ENCODE measurements around the gene CEACAM16. TPM values are rescaled to one million over a fixed set of nuclear protein-coding genes. Genes with fewer than 3 reads are reported as not detected.
"Not testable (repeated sequence)": the region's sequence is repeated elsewhere in the genome, so short reads cannot be mapped to it uniquely, and the experiment has no call there.

The CEACAM16 gene
- total RNA-seq, 4 donors from 2014 or later, result not detected

- TF ChIP-seq POLR2A (IDR thresholded peaks at IDR 0.05), result no peak
- TF ChIP-seq, protein P1, sequence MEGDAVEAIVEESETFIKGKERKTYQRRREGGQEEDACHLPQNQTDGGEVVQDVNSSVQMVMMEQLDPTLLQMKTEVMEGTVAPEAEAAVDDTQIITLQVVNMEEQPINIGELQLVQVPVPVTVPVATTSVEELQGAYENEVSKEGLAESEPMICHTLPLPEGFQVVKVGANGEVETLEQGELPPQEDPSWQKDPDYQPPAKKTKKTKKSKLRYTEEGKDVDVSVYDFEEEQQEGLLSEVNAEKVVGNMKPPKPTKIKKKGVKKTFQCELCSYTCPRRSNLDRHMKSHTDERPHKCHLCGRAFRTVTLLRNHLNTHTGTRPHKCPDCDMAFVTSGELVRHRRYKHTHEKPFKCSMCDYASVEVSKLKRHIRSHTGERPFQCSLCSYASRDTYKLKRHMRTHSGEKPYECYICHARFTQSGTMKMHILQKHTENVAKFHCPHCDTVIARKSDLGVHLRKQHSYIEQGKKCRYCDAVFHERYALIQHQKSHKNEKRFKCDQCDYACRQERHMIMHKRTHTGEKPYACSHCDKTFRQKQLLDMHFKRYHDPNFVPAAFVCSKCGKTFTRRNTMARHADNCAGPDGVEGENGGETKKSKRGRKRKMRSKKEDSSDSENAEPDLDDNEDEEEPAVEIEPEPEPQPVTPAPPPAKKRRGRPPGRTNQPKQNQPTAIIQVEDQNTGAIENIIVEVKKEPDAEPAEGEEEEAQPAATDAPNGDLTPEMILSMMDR (IDR thresholded peaks at IDR 0.05), result no peak
- H3K4me3 ChIP-seq (ENCODE audit: low read depth, poor library complexity, severe bottlenecking), result no peak overlapping the region
- no peak for DNase-seq (ENCODE audit: low spot score in 2 of 2)
- 92 to 100% methylated on average over 1 to 19 of the region's 20 CpGs for WGBS, 2 donors
- intact Hi-C loops (cut with DNase I; ENCODE audit: low total_unique reads), result no loop called here
These were observed 8.8 kb downstream of the CEACAM16 start for GRCh38 chr19:44707794-44708193.

GRCh38 chr19:44708940-44709339 lies 10.0 kb downstream of the CEACAM16 start:
- no peak overlapping the region for H3K4me3 ChIP-seq (ENCODE audit: low read depth, poor library complexity, severe bottlenecking)
- intact Hi-C loops (cut with DNase I; ENCODE audit: low total_unique reads), result no loop called here
- 78 to 98% methylated on average over 5 of the region's 5 CpGs for WGBS, 2 donors
- no peak for DNase-seq (ENCODE audit: low spot score in 2 of 2)
- TF ChIP-seq, protein P1 (IDR thresholded peaks at IDR 0.05), result no peak
- no peak for TF ChIP-seq POLR2A (IDR thresholded peaks at IDR 0.05)

GRCh38 chr19:44709434-44710266 lies 10.7 kb downstream of the CEACAM16 start:
- 65 to 73% methylated on average over 2 to 4 of the region's 4 CpGs for WGBS, 2 donors
- H3K4me3 ChIP-seq (ENCODE audit: low read depth, poor library complexity, severe bottlenecking); DNase-seq (ENCODE audit: low spot score in 2 of 2); intact Hi-C loops (cut with DNase I; ENCODE audit: low total_unique reads): not testable (repeated sequence)

GRCh38 chr19:44710483-44710882 lies 11.5 kb downstream of the CEACAM16 start:
- intact Hi-C loops (cut with DNase I; ENCODE audit: low total_unique reads), result no loop called here
- no peak overlapping the region for H3K4me3 ChIP-seq (ENCODE audit: low read depth, poor library complexity, severe bottlenecking)
- TF ChIP-seq POLR2A (IDR thresholded peaks at IDR 0.05), result no peak
- WGBS, 2 donors, result 71% methylated on average over 14 of the region's 14 CpGs
- DNase-seq (ENCODE audit: low spot score in 2 of 2), result no peak

DNA sequence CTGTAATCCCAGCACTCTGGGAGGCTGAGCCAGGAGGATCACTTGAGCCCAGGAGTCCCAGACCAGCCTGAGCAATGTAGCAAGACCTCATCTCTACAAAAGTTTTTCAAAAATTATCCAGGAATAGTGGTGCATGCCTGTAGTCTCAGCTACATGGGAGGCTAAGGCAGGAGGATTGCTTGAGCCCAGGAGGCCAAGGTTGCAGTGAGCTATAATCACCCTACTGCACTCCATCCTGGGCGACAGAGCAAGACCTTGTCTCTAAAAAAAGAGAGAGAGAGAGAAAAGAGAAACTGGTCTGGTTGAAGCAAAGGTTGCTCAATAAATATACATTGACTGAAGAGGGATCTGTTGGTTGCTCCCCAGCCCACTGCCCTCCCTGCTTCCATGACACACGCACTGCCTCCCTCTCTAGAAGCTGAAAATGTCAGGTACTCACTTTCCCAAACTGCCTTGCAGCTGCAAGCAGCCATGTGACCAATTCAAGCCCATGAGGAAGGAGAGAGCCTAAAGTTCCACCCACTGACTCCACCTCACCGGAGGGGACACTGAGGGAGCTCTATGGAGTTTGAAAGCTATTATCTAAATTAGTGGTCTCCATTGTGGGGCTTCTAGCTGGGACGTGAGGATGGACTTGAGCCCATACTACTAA lies 14.0 kb downstream of the CEACAM16 start:
- TF ChIP-seq POLR2A (IDR thresholded peaks at IDR 0.05), result no peak
- TF ChIP-seq, protein P1 (IDR thresholded peaks at IDR 0.05), result no peak
- DNase-seq (ENCODE audit: low spot score in 2 of 2), result no peak
- no peak overlapping the region for H3K4me3 ChIP-seq (ENCODE audit: low read depth, poor library complexity, severe bottlenecking)
- intact Hi-C loops (cut with DNase I; ENCODE audit: low total_unique reads), result no loop called here
- 62% methylated on average over 4 of the region's 4 CpGs for WGBS, 2 donors

DNA sequence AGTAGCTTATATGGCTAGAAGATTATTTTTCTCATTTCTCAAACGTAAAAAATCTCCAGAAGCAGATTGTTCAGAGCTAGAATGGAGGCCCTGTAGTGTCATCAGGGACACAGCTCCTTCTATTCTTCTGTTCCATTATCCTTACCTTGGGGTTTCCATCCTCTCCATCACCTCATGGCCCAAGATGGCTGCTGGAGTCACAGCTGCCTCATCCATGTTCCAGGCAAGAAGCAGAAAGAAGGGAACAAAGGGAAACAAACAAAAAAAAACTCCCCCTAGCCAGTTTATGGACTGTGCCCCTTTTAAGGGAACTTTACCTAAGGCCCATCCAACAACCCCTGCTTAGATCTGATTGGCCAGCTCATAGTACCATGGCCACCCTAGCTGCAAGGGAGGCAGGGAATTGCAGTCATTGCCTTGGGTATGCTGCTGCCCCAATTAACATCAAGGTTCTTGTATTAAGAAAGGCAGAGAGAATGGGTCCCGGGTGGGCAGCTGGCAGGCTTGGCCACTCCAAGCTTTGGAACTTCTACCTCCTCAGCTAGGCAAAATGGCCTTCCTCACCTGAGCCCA lies 15.7 kb downstream of the CEACAM16 start:
- WGBS, 2 donors, result 50 to 64% methylated on average over 2 of the region's 2 CpGs
- DNase-seq (ENCODE audit: low spot score in 2 of 2), result no peak
- no peak overlapping the region for H3K4me3 ChIP-seq (ENCODE audit: low read depth, poor library complexity, severe bottlenecking)
- TF ChIP-seq, protein P1 (IDR thresholded peaks at IDR 0.05), result no peak
- TF ChIP-seq POLR2A (IDR thresholded peaks at IDR 0.05), result no peak
- intact Hi-C loops (cut with DNase I; ENCODE audit: low total_unique reads), result loop anchor here (5.0 kb wide), 1 partner anchor 118 kb away; no protein-coding TSS in a partner anchor
